H9 (cell line): ENCODE results near the gene NFASC. TPM values are rescaled to one million over a fixed set of nuclear protein-coding genes. Genes with fewer than 3 reads are reported as not detected.

Source experiments
- DNase-seq: peaks from one replicate; pipeline ENCODE4 v3.0.0-alpha.2; 2017
- H2AFZ ChIP-seq: one replicate; pipeline ENCODE4 v1.6.1; 2013; ENCODE audit warnings: mild to moderate bottlenecking, low read length, control low read depth, moderate library complexity
- H2AK5ac ChIP-seq: 2 replicates; pipeline ENCODE4 v1.6.1; 2013; ENCODE audit warnings: low read length, control low read depth, mixed read lengths; ENCODE audit not compliant: insufficient read length
- H2BK120ac ChIP-seq: one replicate; pipeline ENCODE4 v1.6.1; 2013; ENCODE audit warnings: low read depth, mild to moderate bottlenecking, low read length, control low read depth, inconsistent platforms; ENCODE audit not compliant: poor library complexity, severe bottlenecking
- H2BK12ac ChIP-seq: 2 replicates; pipeline ENCODE4 v1.6.1; 2013; ENCODE audit warnings: low read length, control low read depth, mixed read lengths, low read depth; ENCODE audit not compliant: insufficient read length
- H2BK15ac ChIP-seq: 2 replicates; pipeline ENCODE4 v1.6.1; 2013; ENCODE audit warnings: low read depth, low read length, control low read depth
- H2BK20ac ChIP-seq: one replicate; pipeline ENCODE4 v1.6.1; 2013; ENCODE audit warnings: low read depth, mild to moderate bottlenecking, low read length, control low read depth, inconsistent platforms; ENCODE audit not compliant: poor library complexity, severe bottlenecking
- H2BK5ac ChIP-seq: 2 replicates; pipeline ENCODE4 v1.6.1; 2013; ENCODE audit warnings: low read length, control low read depth, mixed read lengths; ENCODE audit not compliant: insufficient read length
- H3K14ac ChIP-seq: 2 replicates; pipeline ENCODE4 v1.6.1; 2013; ENCODE audit warnings: low read length, control low read depth; ENCODE audit not compliant: insufficient read depth
- H3K18ac ChIP-seq: 2 replicates; pipeline ENCODE4 v1.6.1; 2013; ENCODE audit warnings: low read depth, mild to moderate bottlenecking, mixed read lengths, low read length, control low read depth; ENCODE audit not compliant: insufficient read length
- H3K23ac ChIP-seq: 2 replicates; pipeline ENCODE4 v1.6.1; 2013; ENCODE audit warnings: low read length, control low read depth, mixed read lengths, low read depth; ENCODE audit not compliant: insufficient read length
- H3K23me2 ChIP-seq: 2 replicates; pipeline ENCODE4 v1.6.1; 2013; ENCODE audit warnings: low read depth, mild to moderate bottlenecking, mixed read lengths, low read length, control low read depth; ENCODE audit not compliant: insufficient read length, poor library complexity, severe bottlenecking
- H3K27ac ChIP-seq: 2 replicates; pipeline ENCODE4 v1.5.1; 2013; ENCODE audit warnings: low read length, control low read depth, mixed read lengths, low read depth; ENCODE audit not compliant: insufficient read length
- H3K27me3 ChIP-seq: 2 replicates; pipeline ENCODE4 v1.6.1; 2013; ENCODE audit warnings: low read length, control low read depth, inconsistent platforms; ENCODE audit not compliant: insufficient read depth
- H3K4ac ChIP-seq: 2 replicates; pipeline ENCODE4 v1.6.1; 2013; ENCODE audit warnings: low read depth, mild to moderate bottlenecking, control low read depth, inconsistent platforms, low read length, moderate library complexity
- H3K4me1 ChIP-seq: 2 replicates; pipeline ENCODE4 v1.6.1; 2013; ENCODE audit warnings: low read length, control low read depth, inconsistent platforms; ENCODE audit not compliant: insufficient read depth
- H3K4me2 ChIP-seq: 2 replicates; pipeline ENCODE4 v1.6.1; 2013; ENCODE audit warnings: low read length, control low read depth, mixed read lengths; ENCODE audit not compliant: insufficient read length, insufficient read depth
- H3K56ac ChIP-seq: 2 replicates; pipeline ENCODE4 v1.6.1; 2013; ENCODE audit warnings: low read depth, mild to moderate bottlenecking, mixed read lengths, low read length, control low read depth; ENCODE audit not compliant: insufficient read length
- H3K79me1 ChIP-seq: 2 replicates; pipeline ENCODE4 v1.6.1; 2013; ENCODE audit warnings: low read depth, mild to moderate bottlenecking, moderate library complexity, low read length, control low read depth, inconsistent platforms; ENCODE audit not compliant: insufficient read depth, poor library complexity, severe bottlenecking
- H3K79me2 ChIP-seq: 2 replicates; pipeline ENCODE4 v1.6.1; 2013; ENCODE audit warnings: low read length, control low read depth, inconsistent platforms; ENCODE audit not compliant: insufficient read depth
- H3K9ac ChIP-seq: 2 replicates; pipeline ENCODE4 v1.6.1; 2013; ENCODE audit warnings: low read length, control low read depth, mixed read lengths; ENCODE audit not compliant: insufficient read length; ENCODE audit errors: extremely low read depth
- H3K9me3 ChIP-seq: one replicate; pipeline ENCODE4 v1.6.1; 2013; ENCODE audit warnings: low read depth, low read length, inconsistent platforms; ENCODE audit not compliant: control insufficient read depth
- H3T11ph ChIP-seq: one replicate; pipeline ENCODE4 v1.6.1; 2013; ENCODE audit warnings: mild to moderate bottlenecking, low read length, control low read depth, inconsistent platforms
- H4K20me1 ChIP-seq: one replicate; pipeline ENCODE4 v1.6.1; 2013; ENCODE audit not compliant: control insufficient read depth, insufficient read length, insufficient read depth
- H4K5ac ChIP-seq: 2 replicates; pipeline ENCODE4 v1.6.1; 2013; ENCODE audit warnings: low read depth, mild to moderate bottlenecking, mixed read lengths, low read length, control low read depth; ENCODE audit not compliant: insufficient read length
- H4K8ac ChIP-seq: replicated peaks from 2 replicates; pipeline ENCODE4 v1.6.1; 2013; ENCODE audit warnings: low read length, control low read depth, mixed read lengths, low read depth; ENCODE audit not compliant: insufficient read length
- H4K91ac ChIP-seq: 2 replicates; pipeline ENCODE4 v1.6.1; 2013; ENCODE audit warnings: low read depth, mild to moderate bottlenecking, moderate library complexity, mixed read lengths, low read length, control low read depth; ENCODE audit not compliant: insufficient read length
- H3K27ac Mint-ChIP-seq, 3 experiments: 2 replicates in 2 of 3; 3 replicates in 1 of 3; pipeline ENCODE4 v1.8.0; 2020 to 2021; ENCODE audit warnings: mixed read lengths in 3 of 3, mild to moderate bottlenecking in 1 of 3, moderate library complexity in 1 of 3
- H3K27me3 Mint-ChIP-seq: 2 replicates; pipeline ENCODE4 v1.8.0; 2021; ENCODE audit warnings: low read depth, mild to moderate bottlenecking, moderate library complexity, mixed read lengths
- H3K36me3 Mint-ChIP-seq, 3 experiments: 2 replicates in 2 of 3; 3 replicates in 1 of 3; pipeline ENCODE4 v1.8.0; 2020 to 2021; ENCODE audit warnings: low read depth in 3 of 3, mixed read lengths in 3 of 3; ENCODE audit not compliant: insufficient read depth in 1 of 3
- H3K4me1 Mint-ChIP-seq, 2 experiments: 2 replicates each; pipeline ENCODE4 v1.8.0; 2020; ENCODE audit warnings: mixed read lengths in 2 of 2
- H3K4me3 Mint-ChIP-seq, 2 experiments: 2 replicates in 1 of 2; 3 replicates in 1 of 2; pipeline ENCODE4 v1.8.0; 2020 to 2021; ENCODE audit warnings: mild to moderate bottlenecking in 2 of 2, mixed read lengths in 2 of 2, moderate library complexity in 1 of 2
- H3K9me3 Mint-ChIP-seq, 2 experiments: 2 replicates in 1 of 2; 3 replicates in 1 of 2; pipeline ENCODE4 v1.8.0; 2020; ENCODE audit warnings: mild to moderate bottlenecking in 2 of 2, mixed read lengths in 2 of 2, moderate library complexity in 1 of 2
- CTCF ChIP-seq: fragments of 200-600 bp; sonication (generic); conservative IDR thresholded peaks from 3 replicates; pipeline ENCODE4 v1.8.0; 2021; ENCODE audit warnings: antibody characterized with exemption, mild to moderate bottlenecking
- WGBS: extraction: QIAGEN DNeasy Blood & Tissue Kit; methylation state at CpG from one replicate; pipeline ENCODE4 v1.1.7; 2013; ENCODE audit warnings: missing lambda C conversion rate, low lambda C conversion rate, mixed read lengths; ENCODE audit not compliant: insufficient read length; ENCODE audit errors: extremely low coverage; 5-methylcytosine and 5-hydroxymethylcytosine counted together
- total RNA-seq: library from RNA; stranded (reverse); gene quantifications from 2 replicates; pipeline ENCODE4 v1.2.1, GENCODE V29; 2021

The NFASC gene
- total RNA-seq, 1 experiment from 2014 or later: 5.0 TPM

DNA sequence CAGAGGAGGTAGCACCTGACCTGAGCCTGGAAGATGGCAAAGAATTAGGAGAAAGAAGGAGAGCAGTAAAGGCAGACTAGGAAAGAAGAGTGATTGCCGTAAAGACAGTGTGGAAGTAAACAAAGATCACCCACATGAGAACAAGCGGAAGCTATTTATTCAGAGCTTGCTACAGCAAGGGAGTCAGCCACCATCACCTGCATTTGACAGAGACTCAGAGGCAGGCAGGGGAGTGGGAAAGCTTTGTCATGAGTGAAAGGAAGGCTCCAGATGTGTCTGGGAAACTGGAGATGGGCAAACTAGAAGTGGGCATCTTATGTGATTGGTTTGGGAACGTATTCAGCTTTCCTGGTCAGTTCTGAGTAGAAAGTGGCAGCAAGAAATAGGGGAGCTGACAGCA lies 64.5 kb downstream of the NFASC start:
- Histone ChIP-seq H4K20me1 (peaks cover 3% of the 10 kb centered on the region), H3K23ac (no peak overlapping the region), H4K91ac (no peak overlapping the region), H3K27ac (no peak overlapping the region), H3K4me1 (no peaks in the 10 kb centered on the region; the same call in 1 of the 2 replicates), H4K8ac (no peak overlapping the region), H3K4me2 (no peak overlapping the region), H3K18ac (no peak overlapping the region), H2BK12ac (no peak overlapping the region), H3K79me2 (no peaks in the 10 kb centered on the region), H3T11ph (no peak overlapping the region), H3K23me2 (no peaks in the 10 kb centered on the region), H4K5ac (no peak overlapping the region), H3K79me1 (no peaks in the 10 kb centered on the region), H2BK120ac (no peak overlapping the region), H2BK5ac (no peak overlapping the region), H3K27me3 (no peaks in the 10 kb centered on the region), H2AFZ (no peak overlapping the region), H2BK15ac (no peak overlapping the region), H2AK5ac (no peak overlapping the region), H3K56ac (no peak overlapping the region), H2BK20ac (no peak overlapping the region), H3K9ac (no peak overlapping the region), H3K9me3 (no peaks in the 10 kb centered on the region), H3K4ac (no peak overlapping the region), H3K14ac (no peak overlapping the region; the same call in 1 of the 2 replicates)
- peaks cover 2 to 6% of the 10 kb centered on the region in 2 experiments for H3K4me1 Mint-ChIP-seq
- H3K27ac Mint-ChIP-seq: no peak overlapping the region
- WGBS: no CpG with 5 or more reads among the region's 3 CpGs
- DNase-seq: no peak
- H3K27me3 Mint-ChIP-seq: no peaks in the 10 kb centered on the region; the same call in 1 of the 2 replicates
- no peak for TF ChIP-seq CTCF
- H3K9me3 Mint-ChIP-seq: no peaks in the 10 kb centered on the region
- no peaks in the 10 kb centered on the region; a peak in 1 of 7 replicates for H3K36me3 Mint-ChIP-seq
- no peak overlapping the region for H3K4me3 Mint-ChIP-seq
